ENCODE measurements around the gene CLCA4.

- TF ChIP-seq CTCF (IDR thresholded peaks at IDR 0.05; ENCODE audit: low read depth, low read length) (no peak), EZH2phosphoT487 (IDR thresholded peaks at IDR 0.05; ENCODE audit: low read depth) (no peak)
These were observed 48.6 kb upstream of the CLCA4 start for GRCh38 chr1:86498281-86498680.

All from OCI-LY3 (cell line).